SJSA1 (cell line): ENCODE data around the gene INF2. TPM values are rescaled to one million over a fixed set of nuclear protein-coding genes. Genes with fewer than 3 reads are reported as not detected.
"Not testable (repeated sequence)": the region's sequence is repeated elsewhere in the genome, so short reads cannot be mapped to it uniquely, and the experiment has no call there.

Experiments
- DNase-seq, 2 experiments: peaks; one replicate each; pipeline ENCODE4 v3.0.0-alpha.2; 2015 to 2020; ENCODE audit warnings: low spot score in 2 of 2, low read depth in 1 of 2
- H3K27ac ChIP-seq: fragments of 250-450 bp; sonication (Bioruptor Pico); 2 replicates; pipeline ENCODE4 v1.5.1; 2020; ENCODE audit warnings: mild to moderate bottlenecking, moderate library complexity
- H3K27me3 ChIP-seq: fragments of 250-450 bp; sonication (Bioruptor Pico); replicated peaks from 2 replicates; pipeline ENCODE4 v1.5.1; 2020; ENCODE audit warnings: mild to moderate bottlenecking, moderate library complexity
- H3K36me3 ChIP-seq: fragments of 250-450 bp; sonication (Bioruptor Pico); 2 replicates; pipeline ENCODE4 v1.5.1; 2020; ENCODE audit warnings: mild to moderate bottlenecking
- H3K4me1 ChIP-seq: fragments of 250-450 bp; sonication (Bioruptor Pico); replicated peaks from 2 replicates; pipeline ENCODE4 v1.6.1; 2021; ENCODE audit warnings: mild to moderate bottlenecking
- H3K4me3 ChIP-seq: fragments of 250-450 bp; sonication (Bioruptor Pico); 2 replicates; pipeline ENCODE4 v1.5.1; 2020; ENCODE audit warnings: mild to moderate bottlenecking
- H3K9me3 ChIP-seq: fragments of 250-450 bp; sonication (Bioruptor Pico); replicated peaks from 2 replicates; pipeline ENCODE4 v1.5.1; 2020; ENCODE audit warnings: mild to moderate bottlenecking
- total RNA-seq: library from RNA; depleted of rRNA; stranded (reverse); fragments of >200 nt; shearing (Covaris generic); gene quantifications from 2 replicates; pipeline ENCODE4 v1.2.3, GENCODE V29; 2014

The INF2 gene
- total RNA-seq, 1 experiment from 2014 or later: 37.3 TPM

- not testable (repeated sequence) for H3K27me3 ChIP-seq, H3K36me3 ChIP-seq, H3K9me3 ChIP-seq, DNase-seq, H3K4me3 ChIP-seq, H3K27ac ChIP-seq
- peaks cover 14% of the 10 kb centered on the region for H3K4me1 ChIP-seq
Measured at GRCh38 chr14:104661528-104662157, 27.8 kb upstream of the INF2 start.

GRCh38 chr14:104662472-104662871 is 26.9 kb upstream of the INF2 start:
- H3K36me3 ChIP-seq, H3K27me3 ChIP-seq, H3K9me3 ChIP-seq, H3K4me3 ChIP-seq, H3K27ac ChIP-seq, DNase-seq: not testable (repeated sequence)
- H3K4me1 ChIP-seq: peaks cover 14% of the 10 kb centered on the region

- Histone ChIP-seq H3K27ac (no peak overlapping the region), H3K4me3 (no peak overlapping the region), H3K27me3 (no peaks in the 10 kb centered on the region), H3K36me3 (no peaks in the 10 kb centered on the region), H3K9me3 (no peaks in the 10 kb centered on the region), H3K4me1 (peaks cover 14% of the 10 kb centered on the region)
- no peak for DNase-seq
Measured at GRCh38 chr14:104664107-104664506, 25.3 kb upstream of the INF2 start.

- no peak overlapping the region for H3K4me3 ChIP-seq
- DNase-seq: no peak
- no peaks in the 10 kb centered on the region for H3K36me3 ChIP-seq
- H3K27me3 ChIP-seq: no peaks in the 10 kb centered on the region
- no peak overlapping the region for H3K27ac ChIP-seq
- H3K4me1 ChIP-seq: peaks cover 14% of the 10 kb centered on the region
- no peaks in the 10 kb centered on the region for H3K9me3 ChIP-seq
Measured at GRCh38 chr14:104664588-104664987, 24.8 kb upstream of the INF2 start.

GRCh38 chr14:104665114-104665656 is 24.2 kb upstream of the INF2 start:
- no peaks in the 10 kb centered on the region for H3K9me3 ChIP-seq
- no peaks in the 10 kb centered on the region for H3K27me3 ChIP-seq
- H3K4me3 ChIP-seq: no peak overlapping the region
- H3K36me3 ChIP-seq: no peaks in the 10 kb centered on the region
- peaks cover 14% of the 10 kb centered on the region for H3K4me1 ChIP-seq
- no peak for DNase-seq
- H3K27ac ChIP-seq: no peak overlapping the region

GRCh38 chr14:104665657-104666522 is 23.5 kb upstream of the INF2 start:
- Histone ChIP-seq H3K27me3 (no peaks in the 10 kb centered on the region), H3K4me1 (peaks cover 14% of the 10 kb centered on the region), H3K4me3 (no peak overlapping the region), H3K9me3 (no peaks in the 10 kb centered on the region), H3K27ac (no peak overlapping the region), H3K36me3 (no peaks in the 10 kb centered on the region)
- peak; percentile 22 to 48 for DNase-seq

GRCh38 chr14:104666523-104666895 is 22.9 kb upstream of the INF2 start:
- not testable (repeated sequence) for H3K9me3 ChIP-seq, H3K36me3 ChIP-seq, DNase-seq, H3K27me3 ChIP-seq, H3K27ac ChIP-seq, H3K4me3 ChIP-seq
- H3K4me1 ChIP-seq: peaks cover 14% of the 10 kb centered on the region

- no peaks in the 10 kb centered on the region for H3K27me3 ChIP-seq
- H3K36me3 ChIP-seq: no peaks in the 10 kb centered on the region
- no peak overlapping the region for H3K4me3 ChIP-seq
- peak in 1 of 2 experiments; percentile 30 for DNase-seq
- no peak overlapping the region for H3K27ac ChIP-seq
- peaks cover 14% of the 10 kb centered on the region for H3K4me1 ChIP-seq
- no peaks in the 10 kb centered on the region for H3K9me3 ChIP-seq
Measured at GRCh38 chr14:104666981-104667380, 22.4 kb upstream of the INF2 start.

- no peak overlapping the region for H3K27ac ChIP-seq
- H3K9me3 ChIP-seq: no peaks in the 10 kb centered on the region
- no peak for DNase-seq
- H3K36me3 ChIP-seq: no peaks in the 10 kb centered on the region
- no peaks in the 10 kb centered on the region for H3K27me3 ChIP-seq
- H3K4me1 ChIP-seq: peaks cover 14% of the 10 kb centered on the region
- H3K4me3 ChIP-seq: no peak overlapping the region
Measured at GRCh38 chr14:104669697-104670096, 19.7 kb upstream of the INF2 start.

- H3K36me3 ChIP-seq, H3K27me3 ChIP-seq, H3K4me3 ChIP-seq, H3K4me1 ChIP-seq, DNase-seq, H3K27ac ChIP-seq, H3K9me3 ChIP-seq: not testable (repeated sequence)
Measured at GRCh38 chr14:104671330-104671977, 18.0 kb upstream of the INF2 start.

GRCh38 chr14:104672119-104672518 is 17.3 kb upstream of the INF2 start:
- H3K9me3 ChIP-seq, H3K36me3 ChIP-seq, H3K4me1 ChIP-seq, DNase-seq, H3K4me3 ChIP-seq, H3K27ac ChIP-seq, H3K27me3 ChIP-seq: not testable (repeated sequence)

GRCh38 chr14:104673481-104673880 is 15.9 kb upstream of the INF2 start:
- Histone ChIP-seq H3K36me3 (no peaks in the 10 kb centered on the region), H3K4me3 (no peak overlapping the region), H3K4me1 (peaks cover 23% of the 10 kb centered on the region), H3K27ac (no peak overlapping the region), H3K9me3 (no peaks in the 10 kb centered on the region), H3K27me3 (no peaks in the 10 kb centered on the region)
- no peak for DNase-seq

GRCh38 chr14:104675447-104675846 is 14.0 kb upstream of the INF2 start:
- Histone ChIP-seq H3K36me3 (no peaks in the 10 kb centered on the region), H3K4me3 (no peak overlapping the region), H3K4me1 (peaks cover 43% of the 10 kb centered on the region), H3K27ac (no peak overlapping the region), H3K27me3 (no peaks in the 10 kb centered on the region), H3K9me3 (no peaks in the 10 kb centered on the region)
- no peak for DNase-seq
